OCI-LY1 (cell line): Measurements from ENCODE around the gene MRPS6.

Source experiments
- H2AFZ ChIP-seq: fragments of 200-600 bp; sonication (generic), shearing (Covaris generic); 2 replicates; pipeline ENCODE4 v1.6.0; 2014; ENCODE audit warnings: antibody characterized with exemption, mild to moderate bottlenecking, low read length
- H3F3A ChIP-seq: fragments of 200-600 bp; sonication (generic), shearing (Covaris generic); 2 replicates; pipeline ENCODE4 v1.6.0; 2014; ENCODE audit warnings: mild to moderate bottlenecking, antibody characterized with exemption, low read length, moderate library complexity; ENCODE audit not compliant: insufficient read depth
- H3K27ac ChIP-seq: fragments of 200-600 bp; sonication (generic); 2 replicates; pipeline ENCODE4 v1.5.1; 2014; ENCODE audit warnings: low read length, mixed run types, mild to moderate bottlenecking, low read depth; ENCODE audit not compliant: poor library complexity, severe bottlenecking
- H3K27me3 ChIP-seq: fragments of 200-600 bp; sonication (generic); 2 replicates; pipeline ENCODE4 v1.6.0; 2014; ENCODE audit warnings: antibody characterized with exemption, mild to moderate bottlenecking, low read length, moderate library complexity; ENCODE audit not compliant: insufficient read depth
- H3K36me3 ChIP-seq: fragments of 200-600 bp; sonication (generic); 2 replicates; pipeline ENCODE4 v1.6.1; 2014; ENCODE audit warnings: mild to moderate bottlenecking, antibody characterized with exemption, low read length, moderate library complexity, mixed read lengths; ENCODE audit not compliant: insufficient read depth
- H3K4me1 ChIP-seq: fragments of 200-600 bp; sonication (generic); 2 replicates; pipeline ENCODE4 v1.5.1; 2014; ENCODE audit warnings: mild to moderate bottlenecking, low read length, moderate library complexity; ENCODE audit not compliant: insufficient read depth, severe bottlenecking
- H3K4me2 ChIP-seq: fragments of 200-600 bp; sonication (generic), shearing (Covaris generic); 2 replicates; pipeline ENCODE4 v1.6.1; 2014; ENCODE audit warnings: low read length
- H3K4me3 ChIP-seq: fragments of 200-600 bp; sonication (generic); 2 replicates; pipeline ENCODE4 v1.5.1; 2014; ENCODE audit warnings: low read length, low read depth, mild to moderate bottlenecking, mixed read lengths; ENCODE audit not compliant: poor library complexity, severe bottlenecking
- H3K79me2 ChIP-seq: fragments of 200-600 bp; shearing (Covaris generic); 2 replicates; pipeline ENCODE4 v1.6.1; 2016; ENCODE audit warnings: mixed run types, low read length, mixed read lengths; ENCODE audit not compliant: insufficient read depth
- H3K9ac ChIP-seq: fragments of 200-600 bp; sonication (generic), shearing (Covaris generic); 2 replicates; pipeline ENCODE4 v1.6.1; 2014; ENCODE audit warnings: mild to moderate bottlenecking, low read length, mixed read lengths
- H3K9me2 ChIP-seq: fragments of 200-600 bp; sonication (generic), shearing (Covaris generic); 2 replicates; pipeline ENCODE4 v1.6.1; 2014; ENCODE audit warnings: low read depth, mild to moderate bottlenecking, low read length, mixed read lengths
- H3K9me3 ChIP-seq: fragments of 200-600 bp; shearing (Covaris generic); 2 replicates; pipeline ENCODE4 v1.6.1; 2014; ENCODE audit warnings: low read length, mixed read lengths
- H4K20me1 ChIP-seq: fragments of 200-600 bp; sonication (generic), shearing (Covaris generic); 2 replicates; pipeline ENCODE4 v1.6.0; 2016; ENCODE audit warnings: mild to moderate bottlenecking, low read length; ENCODE audit not compliant: insufficient read depth
- CTCF ChIP-seq: fragments of 200-600 bp; sonication (generic), shearing (Covaris generic); IDR thresholded peaks from 2 replicates; pipeline ENCODE4 v1.5.1; 2017; ENCODE audit warnings: mild to moderate bottlenecking, antibody characterized with exemption, low read length, moderate library complexity, mixed read lengths
- EZH2 ChIP-seq: fragments of 200-600 bp; sonication (generic), shearing (Covaris generic); IDR thresholded peaks from 2 replicates; pipeline ENCODE4 v1.8.0; 2017; ENCODE audit warnings: borderline replicate concordance, mixed run types, mild to moderate bottlenecking, antibody characterized with exemption, low read length, moderate library complexity, mixed read lengths

MRPS6 gene

DNA sequence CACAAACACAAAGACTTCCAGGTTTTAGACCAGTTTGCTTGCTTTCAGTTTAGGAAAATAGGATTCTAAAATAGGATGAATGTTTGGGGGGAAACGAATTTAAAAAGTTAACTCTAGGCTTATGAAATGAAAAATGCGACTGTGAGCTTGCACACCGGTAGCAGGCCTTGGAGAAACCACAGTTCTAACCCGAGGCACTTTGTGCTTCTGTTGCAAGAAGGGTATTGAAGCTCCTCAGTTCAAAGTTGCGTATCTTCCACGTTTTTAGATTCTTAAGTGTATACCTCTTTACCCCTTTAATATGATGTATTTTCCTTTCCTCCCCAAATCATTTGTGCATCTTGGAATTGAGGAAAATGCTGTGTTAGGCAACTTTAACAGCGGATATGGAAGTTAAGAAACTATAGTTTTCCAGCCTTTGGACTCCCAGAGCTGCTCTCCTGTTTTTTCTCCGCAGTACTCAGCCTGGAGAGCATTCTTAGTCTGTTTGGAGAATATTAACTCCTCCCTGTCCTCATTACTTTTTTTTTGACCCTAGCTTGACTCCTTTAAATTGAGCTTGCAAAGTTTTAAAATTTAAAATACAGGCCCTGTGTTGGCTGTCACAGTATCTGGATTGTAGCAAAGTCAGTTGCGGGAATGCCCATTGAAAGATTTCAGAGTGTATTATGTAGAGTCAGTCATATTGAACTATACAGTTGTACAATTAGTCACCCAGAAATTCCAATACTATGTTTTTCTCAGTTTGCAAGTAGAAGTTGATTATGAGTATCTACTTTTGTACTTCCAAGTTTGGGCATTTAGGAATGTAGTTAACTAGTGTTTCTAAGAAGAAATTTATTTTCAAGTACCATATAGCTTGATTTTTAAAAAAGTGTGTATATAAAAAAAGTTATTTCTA, 2.6 kb downstream of the MRPS6 start:
- H4K20me1 ChIP-seq, result no peaks in the 10 kb centered on the region
- no peak overlapping the region for H3K27ac ChIP-seq
- no peaks in the 10 kb centered on the region for H3K9me2 ChIP-seq
- H3K36me3 ChIP-seq, result peaks cover 60% of the 10 kb centered on the region
- H3K4me1 ChIP-seq, result peaks cover 68% of the 10 kb centered on the region
- H3K9me3 ChIP-seq, result no peaks in the 10 kb centered on the region
- no peaks in the 10 kb centered on the region for H3K27me3 ChIP-seq
- TF ChIP-seq CTCF, result no peak
- TF ChIP-seq EZH2, result no peak
- H2AFZ ChIP-seq, result no peak overlapping the region
- peak overlapping the region; percentile 89 for H3K4me3 ChIP-seq
- H3K9ac ChIP-seq, result peak overlapping the region; percentile 88
- peaks cover 69% of the 10 kb centered on the region for H3K79me2 ChIP-seq
- H3F3A ChIP-seq, result no peaks in the 10 kb centered on the region
- H3K4me2 ChIP-seq, result peak overlapping the region; percentile 87

DNA sequence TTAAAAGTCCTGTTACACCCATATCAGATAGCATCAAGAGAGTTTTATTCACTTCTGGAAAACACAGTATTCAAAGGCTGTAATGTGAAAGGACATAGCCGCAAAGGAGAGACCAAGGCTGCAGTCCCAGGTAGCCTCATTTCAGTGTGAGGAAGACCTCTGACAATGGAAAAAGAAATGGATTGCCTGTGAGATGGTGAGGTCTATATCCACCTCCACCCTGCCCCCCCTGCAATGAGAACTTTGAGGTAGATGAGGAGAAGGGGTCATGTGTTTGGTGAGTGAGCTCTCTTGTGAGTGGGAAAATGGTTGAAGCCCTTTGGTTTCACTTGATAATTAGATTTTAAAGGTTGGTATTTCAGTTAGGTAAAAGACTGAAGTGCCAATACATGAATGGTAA, 3.5 kb downstream of the MRPS6 start:
- peak overlapping the region; percentile 89 for H3K4me3 ChIP-seq
- no peak overlapping the region for H3K27ac ChIP-seq
- H3K4me2 ChIP-seq, result peak overlapping the region; percentile 87; the same call in 1 of the 2 replicates

DNA sequence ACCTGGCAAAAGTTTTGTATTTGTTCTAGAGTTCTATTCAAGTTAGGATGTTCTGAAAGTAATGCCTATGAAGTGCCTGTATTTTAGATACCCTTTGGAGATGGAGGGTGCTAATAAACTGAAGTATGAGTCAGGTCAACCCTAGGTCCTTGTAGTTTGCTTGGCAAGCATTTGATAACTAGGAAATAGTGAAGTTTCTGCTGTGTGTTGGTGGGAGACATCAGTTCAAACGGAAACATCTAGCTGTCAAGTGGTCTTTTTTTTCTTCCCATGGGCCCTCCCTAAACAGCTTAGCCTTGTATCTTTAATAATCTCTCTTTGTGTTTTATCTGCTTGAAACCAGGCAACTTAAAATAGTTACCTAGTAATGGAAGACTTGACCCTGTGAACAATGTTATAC, 4.5 kb downstream of the MRPS6 start:
- H3K4me2 ChIP-seq, result peak overlapping the region; percentile 18; the same call in 1 of the 2 replicates
- no peak overlapping the region for H2AFZ ChIP-seq
- no peaks in the 10 kb centered on the region for H3K9me3 ChIP-seq
- H3F3A ChIP-seq, result no peaks in the 10 kb centered on the region
- TF ChIP-seq CTCF (no peak), EZH2 (no peak)
- no peak overlapping the region for H3K4me3 ChIP-seq
- no peak overlapping the region for H3K9ac ChIP-seq
- H3K27me3 ChIP-seq, result no peaks in the 10 kb centered on the region
- H3K4me1 ChIP-seq, result peaks cover 74% of the 10 kb centered on the region
- no peak overlapping the region for H3K27ac ChIP-seq
- peaks cover 77% of the 10 kb centered on the region for H3K36me3 ChIP-seq
- H4K20me1 ChIP-seq, result no peaks in the 10 kb centered on the region
- no peaks in the 10 kb centered on the region for H3K9me2 ChIP-seq
- H3K79me2 ChIP-seq, result peaks cover 88% of the 10 kb centered on the region

More for the DNA sequence above, 3.5 kb downstream of the MRPS6 start:
- H3K36me3 ChIP-seq, result peaks cover 66% of the 10 kb centered on the region
- no peak overlapping the region for H2AFZ ChIP-seq
- H4K20me1 ChIP-seq, result no peaks in the 10 kb centered on the region
- no peaks in the 10 kb centered on the region for H3K27me3 ChIP-seq
- no peaks in the 10 kb centered on the region for H3F3A ChIP-seq
- H3K9me2 ChIP-seq, result no peaks in the 10 kb centered on the region
- peaks cover 78% of the 10 kb centered on the region for H3K79me2 ChIP-seq
- TF ChIP-seq CTCF (no peak), EZH2 (no peak)
- peak overlapping the region; percentile 88; the same call in 1 of the 2 replicates for H3K9ac ChIP-seq
- peaks cover 72% of the 10 kb centered on the region for H3K4me1 ChIP-seq
- no peaks in the 10 kb centered on the region for H3K9me3 ChIP-seq
